ENCODE data around the gene RTN4R. TPM values are rescaled to one million over a fixed set of nuclear protein-coding genes. Genes with fewer than 3 reads are reported as not detected.

The RTN4R gene
- total and polyA plus RNA-seq, 9 of the 15 experiments (the other 6 are each of a cell fraction or from before 2014, with no cell fraction given), result 0.04 to 2.8 (median 1.4) TPM; not detected in 3

DNA sequence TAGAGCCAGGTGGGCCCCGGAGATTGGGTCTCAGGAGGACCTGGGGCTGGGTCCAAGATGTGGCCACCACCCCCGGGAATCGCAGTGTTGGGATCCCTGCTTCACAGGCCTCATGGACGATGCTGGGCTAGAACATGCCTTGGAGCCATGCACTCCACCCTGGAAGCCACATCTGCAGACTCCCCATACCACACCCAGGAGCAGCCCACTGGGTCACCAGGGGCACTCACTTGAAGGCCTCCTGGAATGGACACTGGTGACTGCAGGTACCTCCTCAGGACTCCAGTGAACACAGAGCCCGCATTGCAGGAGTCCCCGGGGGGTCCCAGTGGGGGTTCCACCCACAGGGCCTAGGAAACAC lies 25.0 kb downstream of the RTN4R start:
- ATAC-seq (no peak), FAIRE-seq (no peak), DNase-seq (ENCODE audit: extremely low read depth in 1 of 4, low spot score in 3 of 4) (no peak)
- Histone ChIP-seq H4K20me1 (replicated peaks; ENCODE audit: control insufficient read depth, insufficient read depth, low read length) (peaks cover 52% of the 10 kb centered on the region), H3K79me2 (ENCODE audit: control insufficient read depth, insufficient read depth, low read length) (no peaks in the 10 kb centered on the region), H3K27me3 (ENCODE audit: control insufficient read depth in 2 of 2, insufficient read depth in 2 of 2, low read length in 2 of 2) (peaks cover 28 to 92% of the 10 kb centered on the region in 2 experiments; a peak in 4 of 5 replicates), H3K4me3 (no peak overlapping the region), H3K27ac (ENCODE audit: extremely low read depth, low read depth, low read length) (no peak overlapping the region), H3K4me1 (replicated peaks in 1 of 2; ENCODE audit: control insufficient read depth in 2 of 2, insufficient read depth in 2 of 2, low read length in 2 of 2) (peaks cover 16 to 90% of the 10 kb centered on the region in 2 experiments; a peak in 3 of 5 replicates), H3K36me3 (ENCODE audit: control insufficient read depth, insufficient read depth, low read length) (no peaks in the 10 kb centered on the region), H3K9me3 (replicated peaks; ENCODE audit: control insufficient read depth, insufficient read depth, low read depth, low read length) (no peaks in the 10 kb centered on the region), H2AFZ (ENCODE audit: low read depth, low read length) (no peak overlapping the region; the same call in 1 of the 2 replicates), H3K9ac (ENCODE audit: insufficient read depth in 1 of 2, low read depth in 2 of 2, low read length in 2 of 2) (peak overlapping the region in 1 of 2 experiments; percentile 32; a peak in 2 of 4 replicates), H3K4me2 (ENCODE audit: insufficient read depth, low read length) (no peak overlapping the region), H3K9me1 (ENCODE audit: control insufficient read depth, insufficient read depth, low read length) (peaks cover 7% of the 10 kb centered on the region)
- ChIA-PET POLR2A (interaction anchor here (0.5 to 0.7 kb wide), 3 partner anchors 20 to 677 kb away, joined by 3 read pairs; no protein-coding TSS in a partner anchor), CTCF (ENCODE audit: low intra/inter-chr PET ratio) (no interaction called here)
- 19% methylated on average over 6 of the region's 6 CpGs for WGBS (ENCODE audit: insufficient coverage, low coverage, missing lambda C conversion rate)
- no TSS peak for BruUV-seq (replicated peaks)
- intact Hi-C loops (cut with micrococcal nuclease) (no loop called here), in situ Hi-C loops (cut with MboI) (no loop called here)
- TF ChIP-seq CC2D1A (IDR thresholded peaks at IDR 0.05), result no peak
- TF ChIP-seq HMG20B (CRISPR knock-in tag; IDR thresholded peaks at IDR 0.05), result peak; percentile 11; the same call in 1 of the 2 replicates
- no peak for TF ChIP-seq ZNF75A (CRISPR knock-in tag; IDR thresholded peaks at IDR 0.05)
- no peak for TF ChIP-seq KAT8 (IDR thresholded peaks at IDR 0.05; ENCODE audit: low read depth)
- TF ChIP-seq, protein P1, sequence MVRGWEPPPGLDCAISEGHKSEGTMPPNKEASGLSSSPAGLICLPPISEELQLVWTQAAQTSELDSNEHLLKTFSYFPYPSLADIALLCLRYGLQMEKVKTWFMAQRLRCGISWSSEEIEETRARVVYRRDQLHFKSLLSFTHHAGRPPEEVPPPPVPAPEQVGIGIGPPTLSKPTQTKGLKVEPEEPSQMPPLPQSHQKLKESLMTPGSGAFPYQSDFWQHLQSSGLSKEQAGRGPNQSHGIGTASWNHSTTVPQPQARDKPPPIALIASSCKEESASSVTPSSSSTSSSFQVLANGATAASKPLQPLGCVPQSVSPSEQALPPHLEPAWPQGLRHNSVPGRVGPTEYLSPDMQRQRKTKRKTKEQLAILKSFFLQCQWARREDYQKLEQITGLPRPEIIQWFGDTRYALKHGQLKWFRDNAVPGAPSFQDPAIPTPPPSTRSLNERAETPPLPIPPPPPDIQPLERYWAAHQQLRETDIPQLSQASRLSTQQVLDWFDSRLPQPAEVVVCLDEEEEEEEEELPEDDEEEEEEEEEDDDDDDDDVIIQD (CRISPR knock-in tag; IDR thresholded peaks at IDR 0.05), result no peak
- TF ChIP-seq, protein P2, sequence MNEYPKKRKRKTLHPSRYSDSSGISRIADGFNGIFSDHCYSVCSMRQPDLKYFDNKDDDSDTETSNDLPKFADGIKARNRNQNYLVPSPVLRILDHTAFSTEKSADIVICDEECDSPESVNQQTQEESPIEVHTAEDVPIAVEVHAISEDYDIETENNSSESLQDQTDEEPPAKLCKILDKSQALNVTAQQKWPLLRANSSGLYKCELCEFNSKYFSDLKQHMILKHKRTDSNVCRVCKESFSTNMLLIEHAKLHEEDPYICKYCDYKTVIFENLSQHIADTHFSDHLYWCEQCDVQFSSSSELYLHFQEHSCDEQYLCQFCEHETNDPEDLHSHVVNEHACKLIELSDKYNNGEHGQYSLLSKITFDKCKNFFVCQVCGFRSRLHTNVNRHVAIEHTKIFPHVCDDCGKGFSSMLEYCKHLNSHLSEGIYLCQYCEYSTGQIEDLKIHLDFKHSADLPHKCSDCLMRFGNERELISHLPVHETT (CRISPR knock-in tag; conservative IDR thresholded peaks at IDR 0.05 in 1 of 2, IDR thresholded peaks at IDR 0.05 in 1 of 2), result 0 out of 4 replicates have a peak, but pooled peaks of 1 of the 2 experiments have one; percentile 0
- no peak for TF ChIP-seq POLR2G (IDR thresholded peaks at IDR 0.05; ENCODE audit: low read depth, low read length)
- TF ChIP-seq BMI1 (IDR thresholded peaks at IDR 0.05; ENCODE audit: low read length), result no peak
- no peak for TF ChIP-seq ZNF384 (IDR thresholded peaks at IDR 0.05; ENCODE audit: low read depth, low read length)
- TF ChIP-seq ESRRB (CRISPR knock-in tag; IDR thresholded peaks at IDR 0.05; ENCODE audit: borderline replicate concordance), result no peak
- no peak for TF ChIP-seq SRSF9 (IDR thresholded peaks at IDR 0.05; ENCODE audit: borderline replicate concordance, low read depth, low read length)
- TF ChIP-seq, protein P3, sequence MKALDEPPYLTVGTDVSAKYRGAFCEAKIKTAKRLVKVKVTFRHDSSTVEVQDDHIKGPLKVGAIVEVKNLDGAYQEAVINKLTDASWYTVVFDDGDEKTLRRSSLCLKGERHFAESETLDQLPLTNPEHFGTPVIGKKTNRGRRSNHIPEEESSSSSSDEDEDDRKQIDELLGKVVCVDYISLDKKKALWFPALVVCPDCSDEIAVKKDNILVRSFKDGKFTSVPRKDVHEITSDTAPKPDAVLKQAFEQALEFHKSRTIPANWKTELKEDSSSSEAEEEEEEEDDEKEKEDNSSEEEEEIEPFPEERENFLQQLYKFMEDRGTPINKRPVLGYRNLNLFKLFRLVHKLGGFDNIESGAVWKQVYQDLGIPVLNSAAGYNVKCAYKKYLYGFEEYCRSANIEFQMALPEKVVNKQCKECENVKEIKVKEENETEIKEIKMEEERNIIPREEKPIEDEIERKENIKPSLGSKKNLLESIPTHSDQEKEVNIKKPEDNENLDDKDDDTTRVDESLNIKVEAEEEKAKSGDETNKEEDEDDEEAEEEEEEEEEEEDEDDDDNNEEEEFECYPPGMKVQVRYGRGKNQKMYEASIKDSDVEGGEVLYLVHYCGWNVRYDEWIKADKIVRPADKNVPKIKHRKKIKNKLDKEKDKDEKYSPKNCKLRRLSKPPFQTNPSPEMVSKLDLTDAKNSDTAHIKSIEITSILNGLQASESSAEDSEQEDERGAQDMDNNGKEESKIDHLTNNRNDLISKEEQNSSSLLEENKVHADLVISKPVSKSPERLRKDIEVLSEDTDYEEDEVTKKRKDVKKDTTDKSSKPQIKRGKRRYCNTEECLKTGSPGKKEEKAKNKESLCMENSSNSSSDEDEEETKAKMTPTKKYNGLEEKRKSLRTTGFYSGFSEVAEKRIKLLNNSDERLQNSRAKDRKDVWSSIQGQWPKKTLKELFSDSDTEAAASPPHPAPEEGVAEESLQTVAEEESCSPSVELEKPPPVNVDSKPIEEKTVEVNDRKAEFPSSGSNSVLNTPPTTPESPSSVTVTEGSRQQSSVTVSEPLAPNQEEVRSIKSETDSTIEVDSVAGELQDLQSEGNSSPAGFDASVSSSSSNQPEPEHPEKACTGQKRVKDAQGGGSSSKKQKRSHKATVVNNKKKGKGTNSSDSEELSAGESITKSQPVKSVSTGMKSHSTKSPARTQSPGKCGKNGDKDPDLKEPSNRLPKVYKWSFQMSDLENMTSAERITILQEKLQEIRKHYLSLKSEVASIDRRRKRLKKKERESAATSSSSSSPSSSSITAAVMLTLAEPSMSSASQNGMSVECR (CRISPR knock-in tag; IDR thresholded peaks at IDR 0.05), result no peak

Measured in K562 (cell line).